T-helper 1 cell treated with Interleukin-12 subunit alpha and Interleukin-12 subunit beta and Interleukin-4 antibody, amounts not matched to agents 30 μg/mL and 1 μg/mL, for 36 hours (primary cell): Measurements from ENCODE around the gene C1QTNF8.
"Not testable (repeated sequence)": the region's sequence is repeated elsewhere in the genome, so short reads cannot be mapped to it uniquely, and the experiment has no call there.

Experiments used
- H3K27ac Mint-ChIP-seq: one replicate; pipeline ENCODE4 v1.8.0; 2021; ENCODE audit warnings: mild to moderate bottlenecking, mixed read lengths
- H3K27me3 Mint-ChIP-seq: one replicate; pipeline ENCODE4 v1.8.0; 2021; ENCODE audit warnings: low read depth, mixed read lengths
- H3K36me3 Mint-ChIP-seq: one replicate; pipeline ENCODE4 v1.8.0; 2021; ENCODE audit warnings: low read depth, mixed read lengths
- H3K4me1 Mint-ChIP-seq: one replicate; pipeline ENCODE4 v1.8.0; 2021; ENCODE audit warnings: low read depth, mixed read lengths
- H3K4me3 Mint-ChIP-seq: one replicate; pipeline ENCODE4 v1.8.0; 2021; ENCODE audit warnings: mild to moderate bottlenecking, moderate library complexity, mixed read lengths
- H3K9me3 Mint-ChIP-seq: one replicate; pipeline ENCODE4 v1.8.0; 2021; ENCODE audit warnings: mixed read lengths

C1QTNF8 gene

GRCh38 chr16:1095450-1096168, 435 bp downstream of the C1QTNF8 start:
- no peaks in the 10 kb centered on the region for H3K27me3 Mint-ChIP-seq
- no peaks in the 10 kb centered on the region for H3K36me3 Mint-ChIP-seq
- H3K27ac Mint-ChIP-seq: no peak overlapping the region
- no peak overlapping the region for H3K4me3 Mint-ChIP-seq
- H3K9me3 Mint-ChIP-seq: peaks cover 3% of the 10 kb centered on the region
- H3K4me1 Mint-ChIP-seq: no peaks in the 10 kb centered on the region

GRCh38 chr16:1094601-1095449, 1.2 kb downstream of the C1QTNF8 start:
- Mint-ChIP-seq H3K27me3 (no peaks in the 10 kb centered on the region), H3K4me1 (no peaks in the 10 kb centered on the region), H3K27ac (no peak overlapping the region), H3K36me3 (no peaks in the 10 kb centered on the region), H3K4me3 (no peak overlapping the region), H3K9me3 (peaks cover 3% of the 10 kb centered on the region)

GRCh38 chr16:1094124-1094479, 1.9 kb downstream of the C1QTNF8 start:
- H3K36me3 Mint-ChIP-seq: no peaks in the 10 kb centered on the region
- H3K27ac Mint-ChIP-seq: no peak overlapping the region
- peaks cover 3% of the 10 kb centered on the region for H3K9me3 Mint-ChIP-seq
- H3K4me1 Mint-ChIP-seq: no peaks in the 10 kb centered on the region
- no peak overlapping the region for H3K4me3 Mint-ChIP-seq
- H3K27me3 Mint-ChIP-seq: no peaks in the 10 kb centered on the region

DNA sequence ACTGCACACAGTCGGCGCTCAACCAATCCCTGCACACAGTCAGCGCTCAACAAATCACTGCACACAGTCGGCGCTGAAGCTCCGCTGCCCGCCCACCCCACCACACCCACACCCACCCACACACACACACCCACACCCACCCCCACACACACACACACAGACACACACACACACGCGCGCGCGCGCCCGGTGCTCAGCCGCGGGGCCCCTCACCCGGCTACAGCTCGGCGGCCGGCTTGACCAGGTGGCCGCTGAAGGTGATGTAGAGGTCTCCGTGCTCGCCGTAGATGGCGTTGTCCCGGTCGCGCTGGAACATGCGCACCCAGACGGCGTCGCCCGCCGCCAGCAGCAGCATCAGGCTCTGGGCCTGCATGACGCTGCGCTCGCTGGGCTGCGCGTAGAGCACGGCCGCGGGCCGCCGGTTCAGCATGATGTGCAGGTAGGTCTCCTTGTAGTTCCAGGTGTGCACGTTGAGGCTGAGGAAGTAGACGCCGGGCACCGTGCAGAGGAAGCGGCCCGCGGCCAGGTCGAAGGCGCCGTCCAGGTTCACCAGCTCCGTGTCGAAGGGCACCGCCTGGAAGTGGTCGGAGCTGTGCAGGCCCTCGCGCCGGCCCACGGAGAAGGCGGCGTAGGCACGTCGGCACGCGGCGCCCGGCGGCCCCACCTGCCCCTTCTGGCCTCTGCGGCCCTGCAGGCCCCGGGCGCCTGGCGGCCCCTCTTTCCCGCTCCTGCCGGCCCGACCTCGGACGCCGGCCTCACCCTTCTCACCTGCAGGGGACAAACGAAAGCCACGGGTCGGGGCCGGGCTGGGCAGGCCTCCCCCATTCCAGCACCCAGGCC, 2.5 kb downstream of the C1QTNF8 start:
- Mint-ChIP-seq H3K27ac (no peak overlapping the region), H3K36me3 (no peaks in the 10 kb centered on the region), H3K4me3 (no peak overlapping the region), H3K4me1 (no peaks in the 10 kb centered on the region), H3K9me3 (peaks cover 3% of the 10 kb centered on the region), H3K27me3 (no peaks in the 10 kb centered on the region)

GRCh38 chr16:1092685-1093283, 3.3 kb downstream of the C1QTNF8 start:
- not testable (repeated sequence) for H3K4me3 Mint-ChIP-seq, H3K27ac Mint-ChIP-seq, H3K27me3 Mint-ChIP-seq, H3K36me3 Mint-ChIP-seq, H3K4me1 Mint-ChIP-seq, H3K9me3 Mint-ChIP-seq

- Mint-ChIP-seq H3K36me3 (no peaks in the 10 kb centered on the region), H3K27ac (no peak overlapping the region), H3K4me1 (no peaks in the 10 kb centered on the region), H3K9me3 (peaks cover 3% of the 10 kb centered on the region), H3K4me3 (no peak overlapping the region), H3K27me3 (no peaks in the 10 kb centered on the region)
These were observed 4.0 kb downstream of the C1QTNF8 start for GRCh38 chr16:1091992-1092552.

DNA sequence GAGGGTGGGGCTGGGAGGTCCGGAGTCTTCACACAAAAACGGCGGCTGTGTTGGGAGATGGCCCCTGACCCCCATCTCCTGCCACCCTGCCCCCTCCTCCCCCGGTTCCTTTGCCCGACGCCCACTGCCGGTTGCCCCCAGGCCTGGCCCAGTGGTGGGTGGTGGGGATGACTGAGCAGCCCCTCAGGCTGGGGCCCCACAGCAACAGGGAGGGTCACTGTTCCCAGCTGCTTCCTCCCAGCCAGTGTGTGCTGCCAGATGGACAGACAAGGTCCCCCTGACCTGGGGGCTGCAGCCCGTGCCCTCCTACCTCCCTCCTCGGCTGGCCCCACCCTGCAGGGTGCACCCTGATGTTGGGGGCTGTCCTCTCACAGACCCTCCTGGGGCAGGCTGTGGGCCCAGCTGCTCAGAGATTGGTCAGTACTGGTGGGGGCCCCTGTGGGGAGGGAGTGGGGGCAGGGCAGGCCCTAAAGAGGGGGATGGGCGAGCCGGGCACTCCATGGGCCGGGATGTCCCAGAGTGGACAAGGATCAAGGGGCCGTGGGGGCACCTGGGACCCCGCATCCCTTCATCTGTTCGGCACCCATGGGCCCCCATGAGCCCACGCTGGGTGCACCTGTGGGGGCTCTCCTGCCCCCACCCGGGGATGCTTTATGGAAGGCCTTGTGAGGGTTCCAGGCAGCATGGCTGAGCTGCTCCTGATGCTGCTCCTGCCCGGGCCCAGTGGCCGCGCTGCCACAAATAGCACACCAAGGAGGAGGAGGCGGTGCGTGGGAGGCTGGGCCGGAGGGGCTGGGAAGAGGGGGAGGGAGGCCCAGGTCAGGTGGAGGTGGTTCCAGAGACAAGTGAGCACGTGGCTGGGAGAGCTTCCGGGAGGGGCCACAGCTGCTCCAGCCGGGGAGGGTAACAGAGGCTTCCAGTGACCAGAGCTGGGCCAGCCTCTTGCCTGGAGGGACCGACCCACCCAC, 5.1 kb downstream of the C1QTNF8 start:
- Mint-ChIP-seq H3K36me3 (no peaks in the 10 kb centered on the region), H3K4me3 (no peak overlapping the region), H3K27me3 (no peaks in the 10 kb centered on the region), H3K27ac (no peak overlapping the region), H3K9me3 (peaks cover 3% of the 10 kb centered on the region), H3K4me1 (no peaks in the 10 kb centered on the region)

GRCh38 chr16:1089822-1090619, 6.0 kb downstream of the C1QTNF8 start:
- Mint-ChIP-seq H3K36me3 (no peaks in the 10 kb centered on the region), H3K27ac (no peak overlapping the region), H3K4me1 (no peaks in the 10 kb centered on the region), H3K9me3 (peaks cover 12% of the 10 kb centered on the region), H3K4me3 (no peak overlapping the region), H3K27me3 (no peaks in the 10 kb centered on the region)

- Mint-ChIP-seq H3K4me1 (no peaks in the 10 kb centered on the region), H3K4me3 (no peak overlapping the region), H3K36me3 (no peaks in the 10 kb centered on the region), H3K27ac (no peak overlapping the region), H3K27me3 (no peaks in the 10 kb centered on the region), H3K9me3 (peaks cover 14% of the 10 kb centered on the region)
These were observed 6.6 kb downstream of the C1QTNF8 start for GRCh38 chr16:1089439-1089821.

DNA sequence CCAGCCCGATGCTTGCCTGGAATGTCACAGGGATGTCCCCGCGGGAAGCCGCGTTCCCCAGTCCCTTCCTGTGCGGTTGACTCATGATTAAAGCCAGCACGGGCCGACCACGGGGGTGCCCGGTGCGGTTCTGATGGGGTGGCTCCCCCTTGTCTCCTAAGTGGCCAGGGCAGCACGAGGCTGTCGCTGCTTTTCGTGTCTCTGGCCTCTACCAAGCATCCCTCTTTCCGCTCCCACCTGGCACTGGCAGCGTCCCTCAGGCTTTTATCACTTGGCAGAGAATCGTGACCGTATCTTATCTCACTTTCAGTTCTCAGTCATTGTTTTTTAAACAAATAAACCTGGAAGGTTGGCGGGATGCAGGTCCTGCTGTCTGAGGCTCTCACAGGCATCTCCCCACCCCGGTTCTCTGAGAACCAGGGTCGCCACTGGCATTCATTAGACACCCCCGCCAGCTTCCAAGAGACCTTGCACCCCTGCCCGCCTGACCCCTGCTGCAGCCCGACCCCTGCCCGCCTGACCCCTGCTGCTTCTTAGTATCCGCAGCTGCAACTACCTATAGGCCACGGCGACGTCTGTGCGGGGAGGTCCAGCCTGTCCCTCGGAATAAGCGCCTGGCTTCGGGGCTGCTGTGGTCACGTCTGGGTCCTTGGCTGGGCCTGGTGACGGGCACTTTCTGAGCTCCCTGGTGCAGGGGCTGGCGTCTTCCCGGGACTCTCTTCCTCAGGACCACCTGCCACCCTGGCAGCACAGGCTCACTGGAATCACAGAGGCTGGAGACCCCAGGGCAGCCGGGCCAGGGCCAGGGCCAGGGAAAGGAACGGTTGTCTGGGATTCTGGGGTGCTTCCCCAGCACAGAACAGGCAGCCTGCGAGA, 7.5 kb downstream of the C1QTNF8 start:
- peaks cover 14% of the 10 kb centered on the region for H3K9me3 Mint-ChIP-seq
- no peak overlapping the region for H3K27ac Mint-ChIP-seq
- H3K27me3 Mint-ChIP-seq: no peaks in the 10 kb centered on the region
- no peaks in the 10 kb centered on the region for H3K4me1 Mint-ChIP-seq
- no peak overlapping the region for H3K4me3 Mint-ChIP-seq
- H3K36me3 Mint-ChIP-seq: no peaks in the 10 kb centered on the region

- not testable (repeated sequence) for H3K4me3 Mint-ChIP-seq, H3K27me3 Mint-ChIP-seq, H3K27ac Mint-ChIP-seq, H3K4me1 Mint-ChIP-seq, H3K36me3 Mint-ChIP-seq
- H3K9me3 Mint-ChIP-seq: peaks cover 10% of the 10 kb centered on the region
These were observed 9.6 kb downstream of the C1QTNF8 start for GRCh38 chr16:1086443-1086842.

DNA sequence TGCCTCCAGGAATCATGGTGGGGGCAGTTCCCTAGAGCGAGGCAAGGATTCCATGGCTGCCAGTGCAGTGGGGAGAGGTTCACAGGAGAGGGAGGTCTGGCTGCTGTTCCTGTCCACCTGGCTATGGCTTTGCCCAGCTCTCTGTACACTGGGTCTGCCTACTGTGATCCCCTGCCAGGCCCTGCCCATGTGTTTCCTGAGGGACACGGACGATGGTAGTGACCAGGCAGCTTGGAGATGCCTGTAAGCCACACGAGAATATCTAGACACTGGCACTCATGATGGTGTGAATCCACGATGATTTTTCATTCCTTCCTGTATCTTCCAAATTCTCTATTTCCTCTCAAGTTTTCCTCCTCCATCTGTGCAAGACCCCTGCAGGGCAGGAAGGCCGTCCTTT, 11.1 kb downstream of the C1QTNF8 start:
- Mint-ChIP-seq H3K9me3 (peaks cover 10% of the 10 kb centered on the region), H3K4me1 (no peaks in the 10 kb centered on the region), H3K36me3 (no peaks in the 10 kb centered on the region), H3K4me3 (no peak overlapping the region), H3K27ac (no peak overlapping the region), H3K27me3 (no peaks in the 10 kb centered on the region)
